ENCODE results near the gene ZNF236. TPM values are rescaled to one million over a fixed set of nuclear protein-coding genes. Genes with fewer than 3 reads are reported as not detected.

The ZNF236 gene
- polyA plus RNA-seq, 3 donors from 2014 or later, result 2.2 to 11.5 (median 3.4) TPM

DNA sequence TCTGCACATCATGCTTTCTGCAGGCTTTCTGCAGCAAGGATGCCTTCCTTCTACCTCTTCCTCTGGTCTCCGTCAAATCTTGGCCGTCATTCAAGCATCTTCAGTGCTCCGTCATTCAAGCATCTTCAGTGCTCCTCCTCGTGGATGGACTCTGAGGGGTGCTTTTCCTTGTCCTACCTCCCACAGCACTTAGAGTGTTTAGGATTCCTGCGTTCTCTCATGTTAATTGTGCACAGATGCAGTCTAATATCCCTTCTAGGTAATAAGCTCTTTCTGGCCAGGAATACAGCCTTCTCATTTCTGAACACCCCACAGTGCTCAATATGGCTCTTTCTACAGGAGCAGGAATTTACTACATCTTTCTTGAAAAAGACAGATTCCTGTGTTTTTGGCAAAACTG is 59.8 kb downstream of the ZNF236 start:
- Mint-ChIP-seq H3K4me1 (peaks cover 3 to 12% of the 10 kb centered on the region in 2 donors), H3K36me3 (peaks cover 13 to 30% (median 27%) of the 10 kb centered on the region in 3 donors), H3K4me3 (no peak overlapping the region), H3K27ac (peak overlapping the region in 2 of 6 donors; percentile 1 to 63), H3K27me3 (ENCODE audit: low read depth in 3 of 3) (no peaks in the 10 kb centered on the region), H3K9me3 (no peaks in the 10 kb centered on the region)
- no peak for DNase-seq

DNA sequence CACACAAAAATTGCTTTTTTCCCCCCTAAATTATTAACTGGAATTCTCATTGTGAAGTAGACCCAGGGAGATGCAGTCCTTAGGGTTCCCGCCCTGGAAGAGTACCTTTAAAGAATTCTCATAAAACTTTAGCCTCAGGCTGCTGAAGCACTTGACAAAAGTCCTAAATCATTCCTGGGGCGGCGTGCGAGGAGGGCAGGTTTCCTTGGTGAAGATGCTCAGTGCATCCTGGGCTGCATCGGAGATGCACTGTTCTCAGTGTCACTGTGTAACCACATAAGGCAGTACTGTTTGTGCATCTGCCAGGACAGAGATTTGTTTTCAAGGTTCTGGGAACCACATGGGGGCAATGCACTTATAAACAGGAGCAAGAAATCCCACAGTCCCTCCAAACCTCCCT is 62.6 kb downstream of the ZNF236 start:
- H3K27me3 Mint-ChIP-seq (ENCODE audit: low read depth in 3 of 3), result no peaks in the 10 kb centered on the region
- no peak overlapping the region for H3K27ac Mint-ChIP-seq
- H3K4me3 Mint-ChIP-seq, result no peak overlapping the region
- H3K9me3 Mint-ChIP-seq, result no peaks in the 10 kb centered on the region
- H3K4me1 Mint-ChIP-seq, result peaks cover 3 to 19% of the 10 kb centered on the region in 2 donors
- no peak for DNase-seq
- peaks cover 21 to 47% (median 27%) of the 10 kb centered on the region in 3 donors for H3K36me3 Mint-ChIP-seq

DNA sequence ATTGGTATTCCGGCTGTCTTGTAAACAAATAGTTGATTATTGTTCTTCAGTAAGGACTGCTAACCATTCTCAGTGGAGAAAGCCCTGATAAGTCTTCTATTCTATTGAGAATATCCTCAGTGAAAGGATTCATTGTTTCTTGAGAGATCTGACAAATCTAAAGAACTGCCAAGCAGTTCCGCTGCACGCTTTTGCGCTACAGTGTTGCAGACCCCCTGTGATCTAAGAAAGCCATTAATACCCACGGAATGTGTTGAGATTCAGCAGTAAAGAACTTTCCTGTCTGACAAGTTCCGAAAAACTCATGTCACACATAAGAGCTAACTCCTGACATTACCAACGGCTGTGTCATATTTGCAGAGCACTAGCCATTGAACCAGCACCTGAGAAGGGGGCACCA is 63.8 kb downstream of the ZNF236 start:
- H3K36me3 Mint-ChIP-seq, result peaks cover 25 to 41% (median 26%) of the 10 kb centered on the region in 3 donors
- no peak overlapping the region for H3K27ac Mint-ChIP-seq
- no peaks in the 10 kb centered on the region for H3K27me3 Mint-ChIP-seq (ENCODE audit: low read depth in 3 of 3)
- H3K9me3 Mint-ChIP-seq, result no peaks in the 10 kb centered on the region
- DNase-seq, result no peak
- H3K4me1 Mint-ChIP-seq, result peaks cover 3 to 19% of the 10 kb centered on the region in 2 donors
- H3K4me3 Mint-ChIP-seq, result no peak overlapping the region

DNA sequence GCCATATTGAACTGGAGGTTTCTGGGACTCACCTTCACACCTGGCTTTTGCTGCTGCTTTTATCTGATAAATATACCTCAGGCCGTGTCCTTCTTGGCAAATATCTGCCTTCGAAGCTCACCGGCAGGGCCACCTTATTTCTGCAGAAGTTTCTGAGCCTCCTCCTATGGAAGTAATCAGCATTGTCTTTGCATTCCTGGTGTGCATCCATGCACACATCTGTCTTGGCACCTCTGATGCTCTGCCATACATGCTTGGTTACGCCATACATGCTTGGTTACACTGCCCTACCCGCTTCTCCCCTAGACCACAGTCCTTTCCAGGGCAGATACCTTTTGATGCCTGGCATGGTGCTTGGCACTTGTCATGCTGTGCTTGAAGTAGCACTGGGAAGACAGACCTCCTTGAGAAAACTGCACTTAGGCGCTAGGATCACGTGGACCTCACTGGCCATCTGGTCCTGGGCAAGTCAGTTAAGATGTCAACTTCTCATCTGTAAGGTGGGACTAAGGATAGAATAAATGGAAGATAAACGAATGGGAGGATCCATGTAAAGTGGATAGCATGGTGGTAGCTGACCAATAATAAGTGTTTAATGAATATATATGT is 66.8 kb downstream of the ZNF236 start:
- Mint-ChIP-seq H3K4me1 (peaks cover 3 to 19% of the 10 kb centered on the region in 2 donors), H3K27ac (no peak overlapping the region), H3K36me3 (peaks cover 13 to 24% (median 21%) of the 10 kb centered on the region in 3 donors), H3K4me3 (no peak overlapping the region), H3K27me3 (ENCODE audit: low read depth in 3 of 3) (no peaks in the 10 kb centered on the region), H3K9me3 (no peaks in the 10 kb centered on the region)
- DNase-seq, result no peak

DNA sequence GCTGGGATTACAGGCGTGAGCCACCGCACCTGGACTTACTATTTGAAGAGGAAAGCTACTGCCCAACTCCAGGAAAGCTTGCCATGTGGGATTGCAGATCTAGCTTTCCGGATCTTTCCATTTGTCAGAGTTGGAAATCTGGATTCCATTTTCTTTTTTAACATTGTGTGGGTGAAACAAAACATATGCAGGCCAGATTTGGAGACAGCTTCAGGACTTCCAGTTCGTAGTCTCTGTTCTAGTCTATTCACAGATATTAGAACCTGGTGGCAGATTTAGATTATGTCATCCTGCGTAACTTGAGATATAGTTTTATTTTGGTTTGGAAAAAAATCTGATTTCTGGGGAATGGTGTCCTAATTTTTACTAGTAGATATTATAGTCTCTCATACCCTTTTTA is 70.5 kb downstream of the ZNF236 start:
- H3K27ac Mint-ChIP-seq, result no peak overlapping the region
- peaks cover 0 to under 1% of the 10 kb centered on the region in 2 donors for H3K4me1 Mint-ChIP-seq
- no peak for DNase-seq
- peaks cover 0 to 43% (median 21%) of the 10 kb centered on the region in 3 donors for H3K36me3 Mint-ChIP-seq
- no peaks in the 10 kb centered on the region for H3K27me3 Mint-ChIP-seq (ENCODE audit: low read depth in 3 of 3)
- no peaks in the 10 kb centered on the region for H3K9me3 Mint-ChIP-seq
- no peak overlapping the region for H3K4me3 Mint-ChIP-seq

DNA sequence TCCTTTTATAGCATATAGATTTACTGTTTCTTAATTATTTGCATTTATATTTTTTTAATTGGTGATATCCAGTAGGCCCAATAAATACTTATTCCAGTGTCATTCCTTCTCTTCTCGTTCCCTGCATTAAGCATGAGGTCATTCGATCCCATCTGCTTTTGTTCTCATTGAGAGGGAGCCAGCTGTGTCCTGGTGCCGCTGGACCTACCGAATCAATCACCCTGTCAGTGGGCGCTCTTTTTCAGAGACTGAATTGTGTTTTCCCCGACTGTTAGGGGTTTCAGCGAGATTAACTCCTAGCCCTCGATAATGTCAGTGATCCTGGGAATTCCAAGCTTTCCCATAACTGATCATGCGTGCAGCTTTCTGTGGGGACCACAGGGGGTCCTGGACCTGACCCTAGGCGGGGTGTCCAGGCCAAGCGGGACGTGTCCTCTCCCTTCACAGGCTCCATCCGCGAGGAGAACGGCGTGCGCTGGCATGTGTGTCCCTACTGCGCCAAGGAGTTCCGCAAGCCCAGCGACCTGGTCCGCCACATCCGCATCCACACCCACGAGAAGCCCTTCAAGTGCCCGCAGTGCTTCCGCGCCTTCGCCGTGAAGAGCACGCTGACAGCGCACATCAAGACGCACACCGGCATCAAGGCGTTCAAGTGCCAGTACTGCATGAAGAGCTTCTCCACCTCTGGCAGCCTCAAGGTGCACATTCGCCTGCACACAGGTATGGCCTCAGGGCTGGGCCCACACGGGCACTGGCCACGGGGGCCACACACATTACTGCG is 72.4 kb downstream of the ZNF236 start:
- no peaks in the 10 kb centered on the region for H3K9me3 Mint-ChIP-seq
- H3K4me3 Mint-ChIP-seq, result no peak overlapping the region
- no peak for DNase-seq
- H3K27me3 Mint-ChIP-seq (ENCODE audit: low read depth in 3 of 3), result no peaks in the 10 kb centered on the region
- no peaks in the 10 kb centered on the region for H3K4me1 Mint-ChIP-seq
- H3K27ac Mint-ChIP-seq, result no peak overlapping the region
- peaks cover 8 to 49% (median 27%) of the 10 kb centered on the region in 3 donors for H3K36me3 Mint-ChIP-seq

DNA sequence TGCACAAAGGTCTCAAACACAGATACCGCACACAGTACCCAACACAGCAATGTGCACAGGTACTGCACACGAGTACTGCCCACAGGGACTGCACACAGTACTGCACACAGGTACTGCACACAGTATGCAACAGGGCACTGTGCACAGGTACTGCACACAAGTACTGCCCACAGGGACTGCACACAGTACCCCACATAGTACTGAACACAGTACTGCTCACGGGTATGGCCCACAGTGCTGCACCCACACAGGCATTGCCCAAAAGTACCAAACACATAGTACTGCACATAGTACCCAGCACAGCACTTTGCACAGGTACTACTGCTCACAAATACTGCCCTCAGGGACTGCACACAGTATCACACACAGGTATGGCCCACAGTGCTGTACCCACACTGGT is 73.1 kb downstream of the ZNF236 start:
- no peaks in the 10 kb centered on the region for H3K4me1 Mint-ChIP-seq
- no peak overlapping the region for H3K27ac Mint-ChIP-seq
- DNase-seq, result no peak
- no peaks in the 10 kb centered on the region for H3K27me3 Mint-ChIP-seq (ENCODE audit: low read depth in 3 of 3)
- H3K9me3 Mint-ChIP-seq, result no peaks in the 10 kb centered on the region
- peaks cover 9 to 50% (median 30%) of the 10 kb centered on the region in 3 donors for H3K36me3 Mint-ChIP-seq
- H3K4me3 Mint-ChIP-seq, result no peak overlapping the region

DNA sequence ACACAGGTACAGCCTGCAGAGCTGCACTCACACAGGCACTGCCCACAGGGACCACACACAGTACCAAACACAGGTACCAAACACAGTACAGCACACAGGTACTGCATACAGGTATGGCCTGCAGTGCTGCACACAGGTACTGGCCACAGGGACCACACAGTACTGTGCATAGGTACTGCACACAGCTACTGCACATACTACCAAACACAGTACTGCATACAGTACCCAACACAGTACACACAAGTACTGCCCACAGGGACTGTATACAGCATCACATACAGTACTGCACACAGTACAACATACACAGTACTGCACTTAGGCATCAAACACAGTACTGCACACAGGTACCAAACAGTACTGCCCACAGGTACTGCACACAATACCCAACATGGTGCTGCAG is 74.3 kb downstream of the ZNF236 start:
- H3K27me3 Mint-ChIP-seq (ENCODE audit: low read depth in 3 of 3), result no peaks in the 10 kb centered on the region
- no peak overlapping the region for H3K27ac Mint-ChIP-seq
- no peaks in the 10 kb centered on the region for H3K9me3 Mint-ChIP-seq
- H3K4me1 Mint-ChIP-seq, result no peaks in the 10 kb centered on the region
- peaks cover 9 to 53% (median 29%) of the 10 kb centered on the region in 3 donors for H3K36me3 Mint-ChIP-seq
- H3K4me3 Mint-ChIP-seq, result no peak overlapping the region
- no peak for DNase-seq

DNA sequence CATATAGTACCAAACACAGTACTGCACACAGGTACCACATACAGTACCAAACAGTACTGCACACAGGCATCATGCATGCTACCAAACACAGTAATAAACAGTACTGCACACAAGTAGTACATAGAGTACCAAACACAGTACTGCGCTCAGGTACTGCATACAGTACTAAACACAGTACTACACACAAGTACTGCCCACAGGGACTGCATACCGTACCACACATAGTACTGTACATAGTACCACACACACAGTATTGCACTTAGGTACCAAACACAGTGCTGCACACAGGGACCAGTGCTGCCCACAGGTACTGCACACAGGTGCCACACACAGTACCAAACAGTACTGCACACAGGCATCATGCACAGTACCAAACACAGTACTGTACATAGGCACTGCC is 74.9 kb downstream of the ZNF236 start:
- Mint-ChIP-seq H3K4me1 (no peaks in the 10 kb centered on the region), H3K27me3 (ENCODE audit: low read depth in 3 of 3) (no peaks in the 10 kb centered on the region), H3K9me3 (no peaks in the 10 kb centered on the region), H3K4me3 (no peak overlapping the region), H3K27ac (no peak overlapping the region), H3K36me3 (peaks cover 9 to 59% (median 28%) of the 10 kb centered on the region in 3 donors)
- DNase-seq, result no peak

DNA sequence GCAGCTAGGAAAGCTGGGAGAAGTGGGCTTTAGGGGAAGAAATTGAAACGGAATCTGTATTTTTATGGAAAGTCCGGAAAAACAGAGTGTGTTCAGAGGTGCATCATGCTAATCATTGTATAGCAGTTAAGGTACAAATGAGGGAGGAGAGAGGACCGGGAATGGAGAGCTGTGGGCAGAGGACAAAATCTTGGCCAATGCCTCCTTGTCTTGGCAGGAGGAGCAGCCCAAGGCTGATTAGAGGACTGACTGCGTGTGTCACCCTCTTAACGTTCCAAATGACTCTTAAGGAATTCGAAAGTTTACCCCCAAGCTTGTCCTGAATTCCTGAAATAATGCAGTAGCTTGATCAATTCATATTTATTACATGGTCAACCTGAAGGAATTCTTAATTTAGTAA is 81.0 kb downstream of the ZNF236 start:
- no peaks in the 10 kb centered on the region for H3K27me3 Mint-ChIP-seq (ENCODE audit: low read depth in 3 of 3)
- DNase-seq, result no peak
- H3K4me1 Mint-ChIP-seq, result peaks cover 0 to 7% of the 10 kb centered on the region in 2 donors
- no peak overlapping the region for H3K27ac Mint-ChIP-seq
- H3K9me3 Mint-ChIP-seq, result no peaks in the 10 kb centered on the region
- H3K36me3 Mint-ChIP-seq, result peaks cover 15 to 52% (median 20%) of the 10 kb centered on the region in 3 donors
- H3K4me3 Mint-ChIP-seq, result no peak overlapping the region

DNA sequence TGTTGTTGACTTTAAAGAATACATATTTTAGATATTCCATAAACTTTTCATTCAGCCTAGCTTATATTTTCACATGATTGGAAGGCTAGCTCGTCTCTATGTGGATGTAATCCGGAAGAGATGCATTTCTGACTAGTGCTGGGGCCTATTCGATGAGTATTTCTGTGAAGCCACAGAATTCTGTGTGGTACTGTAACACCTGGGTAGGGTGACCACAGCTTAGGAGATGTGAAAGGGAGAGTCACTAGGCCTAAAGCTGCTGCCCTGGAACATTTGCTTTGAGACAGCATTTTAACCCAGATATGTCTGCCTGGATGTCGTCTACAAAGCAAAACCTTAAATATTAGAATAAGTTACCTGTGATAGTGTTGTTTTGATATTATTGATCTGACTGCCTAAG is 83.5 kb downstream of the ZNF236 start:
- Mint-ChIP-seq H3K4me1 (peaks cover 0 to 7% of the 10 kb centered on the region in 2 donors), H3K27ac (no peak overlapping the region), H3K9me3 (no peaks in the 10 kb centered on the region), H3K4me3 (no peak overlapping the region), H3K27me3 (ENCODE audit: low read depth in 3 of 3) (no peaks in the 10 kb centered on the region), H3K36me3 (peaks cover 8 to 53% (median 13%) of the 10 kb centered on the region in 3 donors)
- DNase-seq, result no peak

DNA sequence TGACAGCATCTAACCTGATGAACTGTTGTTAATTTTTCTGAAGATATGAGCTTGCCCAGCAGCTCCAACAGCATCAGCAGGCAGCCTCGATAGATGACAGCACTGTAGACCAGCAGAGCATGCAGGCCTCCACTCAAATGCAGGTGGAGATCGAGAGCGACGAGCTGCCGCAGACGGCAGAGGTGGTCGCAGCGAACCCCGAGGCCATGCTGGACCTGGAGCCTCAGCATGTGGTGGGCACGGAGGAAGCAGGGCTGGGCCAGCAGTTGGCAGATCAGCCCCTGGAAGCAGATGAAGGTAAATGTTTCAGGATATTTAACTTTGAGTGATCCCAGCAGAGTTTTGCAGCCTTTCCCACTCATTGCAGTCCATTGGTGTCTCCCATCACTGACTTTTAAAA is 85.9 kb downstream of the ZNF236 start:
- DNase-seq, result no peak
- Mint-ChIP-seq H3K4me1 (peaks cover 0 to 7% of the 10 kb centered on the region in 2 donors), H3K4me3 (no peak overlapping the region), H3K9me3 (no peaks in the 10 kb centered on the region), H3K36me3 (peaks cover 3 to 55% (median 21%) of the 10 kb centered on the region in 3 donors), H3K27me3 (ENCODE audit: low read depth in 3 of 3) (no peaks in the 10 kb centered on the region), H3K27ac (no peak overlapping the region)

DNA sequence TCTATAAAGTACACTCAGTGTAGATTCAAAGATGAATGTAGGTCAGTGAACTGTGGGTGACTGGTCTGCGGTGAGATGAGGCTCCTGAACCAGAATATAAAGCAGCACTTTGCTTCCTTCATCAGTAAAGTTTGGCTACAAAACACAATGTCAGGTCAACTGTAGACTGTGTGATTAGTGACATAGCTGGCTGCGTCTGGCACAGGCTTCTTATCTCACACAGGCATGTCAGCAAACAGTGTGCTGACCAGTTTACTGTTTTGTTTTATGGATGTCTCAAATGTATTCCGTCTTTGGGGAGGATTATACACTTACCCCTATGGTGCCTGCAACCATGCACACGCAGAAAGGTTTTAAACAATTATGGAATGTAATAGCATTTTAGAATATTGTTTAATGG is 87.1 kb downstream of the ZNF236 start:
- Mint-ChIP-seq H3K27ac (no peak overlapping the region), H3K9me3 (no peaks in the 10 kb centered on the region), H3K4me3 (no peak overlapping the region), H3K36me3 (peaks cover 8 to 63% (median 24%) of the 10 kb centered on the region in 3 donors), H3K27me3 (ENCODE audit: low read depth in 3 of 3) (no peaks in the 10 kb centered on the region), H3K4me1 (peaks cover 0 to 7% of the 10 kb centered on the region in 2 donors)
- no peak for DNase-seq

DNA sequence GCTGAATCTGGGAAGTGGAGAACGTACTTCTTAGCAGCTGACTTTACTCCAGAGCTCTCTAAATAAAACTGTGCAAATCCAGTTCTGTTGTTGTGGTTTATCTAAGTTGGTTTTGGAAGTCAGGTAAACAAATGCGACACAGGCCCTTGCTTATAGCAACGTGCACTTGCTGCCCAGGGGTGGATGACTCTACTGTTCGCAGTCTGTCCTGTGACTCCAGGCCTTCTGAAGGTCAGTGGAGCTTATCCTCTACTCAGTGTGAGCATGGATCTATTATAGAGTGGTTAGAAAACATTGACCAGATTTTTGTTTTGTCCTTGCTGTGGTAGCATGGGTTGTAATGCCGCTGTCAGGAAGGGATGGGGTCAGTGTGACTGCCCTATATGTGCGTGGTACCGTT is 89.1 kb downstream of the ZNF236 start:
- Mint-ChIP-seq H3K4me1 (no peaks in the 10 kb centered on the region), H3K27ac (no peak overlapping the region), H3K36me3 (peaks cover 20 to 67% (median 34%) of the 10 kb centered on the region in 3 donors), H3K27me3 (ENCODE audit: low read depth in 3 of 3) (no peaks in the 10 kb centered on the region), H3K4me3 (no peak overlapping the region), H3K9me3 (no peaks in the 10 kb centered on the region)
- DNase-seq, result no peak

All from immature natural killer cell (primary cell).